Lower lobe of right lung (tissue), 2 donors: Measurements from ENCODE around the gene POLA2. TPM values are rescaled to one million over a fixed set of nuclear protein-coding genes. Genes with fewer than 3 reads are reported as not detected.

ENCODE experiments used
- ATAC-seq, 2 donors: fragments of 200-7000 bp; cut with Tn5 transposase; one replicate each; pipeline ENCODE4 v1.9.1; 2020 to 2022; ENCODE audit warnings: mild to moderate bottlenecking in 2 of 2, moderate library complexity in 2 of 2
- DNase-seq: peaks from one replicate; pipeline ENCODE4 v3.0.0-alpha.2; 2020
- H3K27ac ChIP-seq: fragments of 200-600 bp; one replicate; pipeline ENCODE4 v1.8.0; 2022
- H3K27me3 ChIP-seq: fragments of 200-600 bp; one replicate; pipeline ENCODE4 v1.8.0; 2022; ENCODE audit warnings: low read depth
- H3K36me3 ChIP-seq: fragments of 200-600 bp; one replicate; pipeline ENCODE4 v1.8.0; 2022; ENCODE audit warnings: mild to moderate bottlenecking
- H3K4me1 ChIP-seq: fragments of 200-600 bp; one replicate; pipeline ENCODE4 v1.8.0; 2022
- H3K4me3 ChIP-seq: fragments of 200-600 bp; one replicate; pipeline ENCODE4 v1.8.0; 2022; ENCODE audit warnings: mild to moderate bottlenecking
- H3K9me3 ChIP-seq: fragments of 200-600 bp; one replicate; pipeline ENCODE4 v1.8.0; 2022
- CTCF ChIP-seq: fragments of 200-600 bp; IDR thresholded peaks from one replicate; pipeline ENCODE4 v1.8.0; 2022; ENCODE audit warnings: antibody characterized with exemption, mild to moderate bottlenecking
- intact Hi-C: fragments of 100-400 bp; cut with DNase I; formaldehyde crosslinking; loops from one replicate; pipeline ENCODE4 v1.11.0; 2022
- total RNA-seq: library from RNA; stranded (reverse); fragmentation: NEBNext Ultra II Directional; extraction: Animal tissue kit (Norgen Biotek cat#: 25700); gene quantifications from one replicate; pipeline ENCODE4 v1.2.1, GENCODE V29; 2021
- donor health status: DM: no; HTN: yes; CAD: no; lungs with severe emphysema.

POLA2 gene
- total RNA-seq, 1 donor from 2014 or later, result 8.7 TPM

- Histone ChIP-seq H3K27me3 (no peaks in the 10 kb centered on the region), H3K4me3 (no peak overlapping the region), H3K4me1 (peaks cover 8% of the 10 kb centered on the region), H3K27ac (no peak overlapping the region), H3K9me3 (no peaks in the 10 kb centered on the region), H3K36me3 (peaks cover 17% of the 10 kb centered on the region)
- no peak for ATAC-seq
- TF ChIP-seq CTCF, result no peak
- intact Hi-C loops, result no loop called here
- no peak for DNase-seq
Observed at GRCh38 chr11:65215441-65216076, 46.2 kb upstream of the POLA2 start.

GRCh38 chr11:65216830-65217229, 44.9 kb upstream of the POLA2 start:
- no peak for DNase-seq
- intact Hi-C loops, result no loop called here
- H3K27ac ChIP-seq, result no peak overlapping the region
- H3K27me3 ChIP-seq, result no peaks in the 10 kb centered on the region
- peaks cover 8% of the 10 kb centered on the region for H3K4me1 ChIP-seq
- no peak for ATAC-seq
- no peaks in the 10 kb centered on the region for H3K9me3 ChIP-seq
- peaks cover 4% of the 10 kb centered on the region for H3K36me3 ChIP-seq
- no peak for TF ChIP-seq CTCF
- no peak overlapping the region for H3K4me3 ChIP-seq

- Histone ChIP-seq H3K4me3 (no peak overlapping the region), H3K4me1 (peaks cover 16% of the 10 kb centered on the region), H3K36me3 (no peaks in the 10 kb centered on the region), H3K27me3 (no peaks in the 10 kb centered on the region), H3K9me3 (no peaks in the 10 kb centered on the region), H3K27ac (no peak overlapping the region)
- TF ChIP-seq CTCF, result no peak
- intact Hi-C loops, result no loop called here
- DNase-seq (no peak), ATAC-seq (no peak)
Observed at GRCh38 chr11:65217441-65218423, 44.0 kb upstream of the POLA2 start.

GRCh38 chr11:65218446-65218845, 43.3 kb upstream of the POLA2 start:
- Histone ChIP-seq H3K4me3 (no peak overlapping the region), H3K4me1 (peaks cover 19% of the 10 kb centered on the region), H3K27ac (no peak overlapping the region), H3K27me3 (no peaks in the 10 kb centered on the region), H3K9me3 (no peaks in the 10 kb centered on the region), H3K36me3 (no peaks in the 10 kb centered on the region)
- TF ChIP-seq CTCF, result no peak
- no peak for ATAC-seq
- intact Hi-C loops, result no loop called here
- no peak for DNase-seq

- no peak for ATAC-seq
- no peak for TF ChIP-seq CTCF
- Histone ChIP-seq H3K27me3 (no peaks in the 10 kb centered on the region), H3K4me3 (no peak overlapping the region), H3K9me3 (no peaks in the 10 kb centered on the region), H3K36me3 (no peaks in the 10 kb centered on the region), H3K4me1 (peaks cover 17% of the 10 kb centered on the region), H3K27ac (no peak overlapping the region)
- no peak for DNase-seq
- intact Hi-C loops, result no loop called here
Observed at GRCh38 chr11:65219930-65220213, 41.9 kb upstream of the POLA2 start.
